CD4-positive, alpha-beta T cell treated with Interleukin-17A for 4 hours (primary cell): Measurements from ENCODE around the gene SSX2IP.
"Not testable (repeated sequence)": the region's sequence is repeated elsewhere in the genome, so short reads cannot be mapped to it uniquely, and the experiment has no call there.

Experiments
- DNase-seq: peaks from one replicate; pipeline ENCODE4 v3.0.0-alpha.2; 2020; ENCODE audit warnings: mixed read lengths

The SSX2IP gene, protein sequence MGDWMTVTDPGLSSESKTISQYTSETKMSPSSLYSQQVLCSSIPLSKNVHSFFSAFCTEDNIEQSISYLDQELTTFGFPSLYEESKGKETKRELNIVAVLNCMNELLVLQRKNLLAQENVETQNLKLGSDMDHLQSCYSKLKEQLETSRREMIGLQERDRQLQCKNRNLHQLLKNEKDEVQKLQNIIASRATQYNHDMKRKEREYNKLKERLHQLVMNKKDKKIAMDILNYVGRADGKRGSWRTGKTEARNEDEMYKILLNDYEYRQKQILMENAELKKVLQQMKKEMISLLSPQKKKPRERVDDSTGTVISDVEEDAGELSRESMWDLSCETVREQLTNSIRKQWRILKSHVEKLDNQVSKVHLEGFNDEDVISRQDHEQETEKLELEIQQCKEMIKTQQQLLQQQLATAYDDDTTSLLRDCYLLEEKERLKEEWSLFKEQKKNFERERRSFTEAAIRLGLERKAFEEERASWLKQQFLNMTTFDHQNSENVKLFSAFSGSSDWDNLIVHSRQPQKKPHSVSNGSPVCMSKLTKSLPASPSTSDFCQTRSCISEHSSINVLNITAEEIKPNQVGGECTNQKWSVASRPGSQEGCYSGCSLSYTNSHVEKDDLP

DNA sequence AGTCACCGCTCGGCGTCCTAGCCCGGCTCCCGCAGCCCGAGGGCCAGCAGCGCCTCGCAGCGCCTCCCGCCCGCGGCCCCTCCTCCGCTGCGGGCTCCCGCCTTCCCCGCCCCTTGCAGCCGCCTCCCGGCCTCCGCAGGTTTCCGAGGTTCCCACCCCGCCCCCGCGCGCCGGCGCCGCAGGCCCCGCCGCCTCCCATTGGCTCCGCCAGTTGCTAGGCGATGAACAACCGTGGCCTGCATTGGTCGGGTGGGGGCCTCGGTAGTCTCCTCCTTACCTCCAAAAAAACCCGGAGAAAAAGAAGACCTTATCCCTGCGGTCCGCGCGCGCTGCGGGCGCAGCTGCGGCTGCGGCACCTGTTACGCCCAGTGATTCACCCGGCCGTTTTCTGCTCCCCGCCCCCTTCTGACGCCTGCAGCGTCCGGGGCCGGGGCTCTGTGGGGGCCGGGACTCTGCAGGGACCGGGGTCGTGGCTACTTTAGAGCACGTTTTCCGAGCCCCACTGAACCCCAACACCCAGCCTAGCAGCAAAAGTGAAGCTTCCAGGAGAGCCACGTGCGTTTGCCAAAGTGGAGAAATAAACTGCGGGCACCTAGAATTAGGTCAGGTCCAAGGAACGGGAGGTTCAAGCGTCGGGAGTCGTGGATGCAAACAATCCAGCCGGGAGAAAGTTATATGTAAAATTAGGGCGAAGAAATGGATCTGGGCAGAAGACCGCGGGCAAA lies at the start of gene SSX2IP:
Gene SSX2IP, minus strand, starts transcription at position 65 of the 725 bp plus-strand sequence. CDS start 19,242 bp downstream, outside the sequence.
- DNase-seq = peak; percentile 99

DNA sequence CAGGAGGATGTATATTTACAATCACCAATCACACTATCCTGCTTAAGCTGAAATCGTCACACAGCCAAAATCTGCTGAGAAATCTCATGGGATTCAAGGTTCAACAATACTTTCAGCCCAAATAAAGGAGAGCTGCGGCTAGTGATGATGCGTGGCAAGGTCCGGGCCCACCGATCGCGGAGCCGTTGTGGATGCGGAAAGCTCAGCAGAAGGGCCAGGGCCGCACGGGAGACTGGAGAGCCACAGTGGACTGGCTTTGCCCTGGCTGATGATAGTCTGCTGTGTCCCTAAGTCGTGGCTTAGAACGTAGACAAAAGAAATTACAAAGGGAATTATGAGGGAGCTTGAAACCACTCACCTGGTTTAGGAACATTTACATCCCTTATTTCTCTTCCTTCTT lies 48.0 kb upstream of the SSX2IP start:
- no peak for DNase-seq

DNA sequence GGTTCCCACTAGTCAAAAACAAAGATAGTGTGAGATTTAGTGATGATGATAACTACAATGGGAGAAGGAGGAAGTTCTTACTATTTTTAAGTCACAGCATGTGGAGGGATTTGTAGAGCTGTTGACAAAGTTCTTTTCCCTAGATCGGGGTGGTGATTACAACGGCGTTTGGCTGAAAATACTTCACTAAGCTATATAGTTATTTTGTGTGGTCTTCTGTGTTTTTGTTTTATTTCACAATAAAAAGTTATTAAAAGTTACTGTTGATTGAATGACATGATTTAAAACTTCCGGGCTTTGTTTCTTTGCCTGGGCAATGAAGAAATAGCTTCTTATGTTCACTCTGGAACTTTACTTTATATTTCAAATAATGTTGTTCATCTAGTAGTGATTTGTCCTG lies 47.3 kb upstream of the SSX2IP start:
- no peak for DNase-seq

DNA sequence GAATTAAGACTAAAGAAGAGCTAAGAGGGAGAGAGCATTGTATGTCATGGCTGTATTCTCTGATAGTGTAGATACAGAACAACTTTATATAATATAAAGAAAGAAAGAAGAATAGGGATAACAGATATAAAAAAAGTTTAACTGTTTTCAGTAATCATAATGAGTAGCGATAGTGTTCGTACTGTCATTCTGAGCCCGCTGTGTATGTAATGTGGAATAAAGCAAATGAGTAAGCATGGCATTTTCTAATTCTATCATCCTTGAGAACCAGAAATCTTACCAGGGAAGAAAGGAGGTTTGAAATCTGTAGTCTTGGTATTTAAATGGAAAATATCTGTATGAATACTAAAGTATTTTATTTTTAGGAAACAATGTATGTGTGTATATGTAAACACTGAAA lies 46.7 kb upstream of the SSX2IP start:
- DNase-seq = no peak

DNA sequence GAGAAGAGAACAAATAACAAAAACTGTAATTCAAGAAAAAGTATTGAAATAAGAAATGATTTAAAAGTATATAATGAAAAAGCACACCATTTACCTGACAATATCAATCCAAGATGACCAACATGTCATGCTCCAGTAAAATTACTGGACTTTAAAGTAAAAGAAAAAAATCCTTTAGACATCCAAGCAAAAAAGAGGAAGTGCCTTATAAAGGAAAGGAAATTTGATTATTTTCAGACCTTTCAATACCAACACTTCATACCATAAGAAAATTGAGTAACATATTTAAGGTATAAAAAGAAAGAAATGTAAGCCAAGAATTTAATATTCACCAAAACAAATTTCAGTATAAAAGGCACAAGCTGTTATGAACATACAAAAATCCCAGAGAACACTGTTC lies 46.2 kb upstream of the SSX2IP start:
- no peak for DNase-seq

DNA sequence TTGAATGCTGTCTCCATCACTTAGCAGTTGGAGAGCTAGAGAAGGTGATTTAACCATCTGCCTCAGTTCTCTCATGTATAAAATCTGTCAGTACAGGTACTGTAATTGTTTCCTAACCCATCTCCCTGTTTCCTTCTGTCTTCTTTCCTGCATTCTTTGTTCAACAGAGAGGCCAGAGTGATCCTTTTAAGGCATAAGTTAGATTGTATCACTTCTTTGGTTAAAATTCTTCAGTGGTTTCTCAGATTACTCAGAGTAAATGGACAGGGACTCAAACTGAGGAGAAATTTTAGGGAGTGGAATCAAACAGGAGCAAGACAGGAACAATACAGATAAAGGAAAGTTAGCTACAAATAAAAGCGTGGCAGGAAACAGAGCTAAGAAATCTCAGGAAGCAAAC lies 45.2 kb upstream of the SSX2IP start:
- no peak for DNase-seq

DNA sequence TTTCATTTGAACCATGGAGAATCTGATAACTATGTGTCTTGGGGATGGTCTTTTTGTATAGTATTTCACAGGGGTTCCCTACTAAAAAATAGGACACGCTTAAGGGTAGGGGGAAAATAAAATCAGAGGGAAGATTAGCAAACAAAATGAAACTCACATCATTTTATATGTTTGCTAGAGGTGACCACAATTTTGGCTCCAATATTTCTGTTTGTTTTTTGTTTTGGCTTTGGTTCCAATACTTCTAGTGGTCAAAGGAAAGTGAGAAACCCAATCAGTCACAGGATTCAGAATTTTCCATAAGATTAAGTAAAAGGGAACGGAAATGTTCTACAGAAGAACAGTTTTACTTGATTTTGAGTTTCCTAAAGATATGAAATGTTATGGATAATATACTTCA lies 42.3 kb upstream of the SSX2IP start:
- no peak for DNase-seq

DNA sequence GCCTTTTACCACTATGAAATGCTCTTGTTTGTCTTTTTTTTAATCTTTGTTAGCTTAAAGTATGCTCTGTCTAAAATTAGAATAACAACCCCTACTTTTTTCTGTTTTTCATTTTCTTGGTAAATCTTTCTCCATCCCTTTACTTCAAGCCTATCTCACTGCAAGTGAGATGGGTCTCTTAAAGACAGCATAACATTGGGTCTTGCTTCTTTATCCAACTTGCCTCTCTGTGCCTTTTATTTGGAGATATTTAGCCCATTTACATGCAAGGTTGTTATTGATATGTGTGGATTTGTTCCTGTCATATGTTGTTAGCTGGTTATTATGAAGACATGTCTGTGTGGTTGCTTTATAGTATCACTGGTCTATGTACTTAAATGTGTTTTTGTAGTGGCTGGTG lies 41.3 kb upstream of the SSX2IP start:
- no peak for DNase-seq

DNA sequence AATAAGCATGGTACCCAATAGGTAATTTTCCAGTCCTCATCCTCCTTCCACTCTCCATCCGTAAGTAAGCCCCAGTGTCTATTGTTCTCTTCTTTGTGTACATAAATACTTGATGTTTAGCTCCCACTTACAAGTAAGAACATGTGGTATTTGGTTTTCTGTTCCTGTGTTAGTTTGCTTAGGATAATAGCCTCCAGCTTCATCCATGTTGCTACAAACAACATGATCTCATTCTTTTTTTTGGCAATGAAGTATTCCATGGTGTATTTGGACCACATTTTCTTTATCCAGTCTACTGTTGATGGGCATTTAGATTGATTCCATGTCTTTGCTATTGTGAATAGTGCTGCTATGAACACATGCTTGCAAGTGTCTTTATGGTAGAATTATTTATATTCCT lies 37.5 kb upstream of the SSX2IP start:
- not testable (repeated sequence) for DNase-seq

DNA sequence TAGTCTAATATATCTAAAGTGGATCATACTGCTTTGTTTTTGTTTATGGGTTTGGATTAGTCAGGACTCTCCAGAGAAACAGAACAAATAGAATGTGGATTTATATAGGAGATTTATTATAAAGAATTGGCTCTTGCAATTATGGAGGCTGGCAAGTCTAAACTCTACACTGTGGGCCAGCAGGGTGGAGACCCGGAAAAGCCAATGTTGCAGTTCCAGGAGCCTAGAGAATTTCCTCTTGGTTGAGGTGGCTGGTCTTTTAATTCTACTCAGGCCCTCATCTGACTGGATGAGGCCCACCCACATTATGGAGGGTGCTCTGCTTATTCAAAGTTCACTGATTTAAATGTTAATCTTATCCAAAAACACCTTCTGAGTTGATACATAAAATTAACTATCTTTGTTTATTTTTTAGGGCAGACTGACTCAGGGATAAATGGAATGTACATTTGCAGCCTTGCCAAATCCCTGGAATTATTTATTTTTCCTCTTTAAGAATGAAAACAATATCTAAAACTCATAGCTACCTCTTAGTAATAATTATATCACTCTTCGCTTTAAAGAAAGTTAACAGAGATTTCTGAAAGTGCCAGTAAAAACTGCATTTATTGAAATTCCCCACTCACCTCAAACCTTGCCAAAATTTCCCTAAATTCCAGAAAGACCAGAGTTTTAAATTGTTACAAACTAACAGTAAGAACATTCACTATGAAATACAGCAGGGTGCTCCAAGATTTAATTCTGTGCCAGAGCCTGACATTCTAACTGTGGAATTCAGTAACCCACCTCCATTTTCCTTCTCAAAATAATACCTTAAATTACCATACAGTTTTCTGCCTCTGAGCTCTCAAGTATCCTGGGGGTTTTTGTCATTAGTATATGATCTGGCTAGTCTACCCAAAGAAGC lies 36.6 kb upstream of the SSX2IP start:
- no peak for DNase-seq

DNA sequence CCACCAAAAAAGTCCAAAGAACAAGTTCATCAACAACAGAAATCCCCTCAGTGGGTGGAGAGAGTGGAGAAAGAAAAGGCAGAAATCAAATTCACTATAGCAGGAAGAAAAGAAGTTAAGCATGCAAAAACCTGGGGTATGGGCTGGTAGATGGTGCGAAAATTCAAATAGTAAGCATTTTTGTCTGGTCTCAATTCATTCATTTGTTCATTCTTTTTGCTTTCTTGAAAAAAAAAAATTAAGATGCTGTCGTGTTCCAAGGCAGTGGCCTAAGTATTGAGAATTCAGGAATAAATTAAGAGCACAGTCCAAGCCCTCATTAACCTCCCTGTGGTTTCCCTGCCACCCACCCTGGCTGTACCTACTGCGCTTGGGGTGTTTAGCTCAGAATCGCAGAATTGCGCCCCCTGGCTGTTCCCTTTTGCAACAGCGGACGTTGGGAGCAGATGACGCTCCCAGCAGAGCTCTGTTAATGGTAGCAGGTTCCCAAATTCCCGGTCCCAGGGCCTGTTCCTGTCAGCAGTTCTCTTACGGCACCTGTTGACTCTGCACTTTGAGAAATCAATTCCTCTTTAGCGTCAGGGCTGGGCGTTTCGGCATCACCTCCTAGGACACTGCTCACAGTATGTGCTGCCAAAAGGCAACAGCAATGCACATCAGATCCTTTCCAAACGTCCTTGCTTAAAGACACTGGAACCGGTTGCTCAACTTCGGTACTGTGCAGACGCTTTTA lies 34.0 kb upstream of the SSX2IP start:
- peak; percentile 70 for DNase-seq

DNA sequence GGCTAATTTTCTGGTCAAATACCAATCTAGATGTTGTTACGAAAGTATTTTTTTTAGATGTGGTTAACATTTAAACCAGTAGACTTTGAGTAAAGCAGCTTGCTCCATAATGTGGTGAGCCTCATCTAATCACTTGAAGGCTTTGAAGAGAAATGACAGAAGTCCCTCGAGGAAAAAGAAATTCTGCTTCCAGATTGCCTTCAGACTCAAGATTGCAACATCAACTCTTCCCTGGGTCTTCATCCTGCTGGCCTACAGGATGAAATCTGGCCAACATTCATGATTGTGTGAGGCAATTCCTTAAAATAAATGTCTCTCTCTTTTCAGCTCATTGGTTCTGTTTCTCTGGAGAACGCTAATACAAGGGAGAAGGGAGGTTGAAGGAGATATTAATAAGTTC lies 32.5 kb upstream of the SSX2IP start:
- DNase-seq = no peak

DNA sequence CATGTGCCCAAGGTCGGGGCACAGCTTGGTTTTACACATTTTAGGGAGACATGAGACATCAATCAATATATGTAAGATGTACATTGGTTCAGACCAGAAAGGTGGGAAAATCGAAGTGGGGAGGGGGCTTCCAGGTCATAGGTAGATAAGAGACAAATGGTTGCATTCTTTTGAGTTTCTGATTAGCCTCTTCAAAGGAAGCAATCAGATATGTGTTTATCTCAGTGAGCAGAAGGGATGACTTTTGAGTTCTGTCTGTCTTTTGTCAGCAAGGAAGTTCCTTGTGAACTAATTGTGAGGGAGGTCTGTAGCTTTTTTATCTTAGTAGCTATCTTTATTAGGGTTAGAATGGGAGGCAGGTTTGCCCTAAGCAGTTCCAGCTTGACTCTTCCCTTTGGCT lies 31.6 kb upstream of the SSX2IP start:
- DNase-seq = not testable (repeated sequence)

DNA sequence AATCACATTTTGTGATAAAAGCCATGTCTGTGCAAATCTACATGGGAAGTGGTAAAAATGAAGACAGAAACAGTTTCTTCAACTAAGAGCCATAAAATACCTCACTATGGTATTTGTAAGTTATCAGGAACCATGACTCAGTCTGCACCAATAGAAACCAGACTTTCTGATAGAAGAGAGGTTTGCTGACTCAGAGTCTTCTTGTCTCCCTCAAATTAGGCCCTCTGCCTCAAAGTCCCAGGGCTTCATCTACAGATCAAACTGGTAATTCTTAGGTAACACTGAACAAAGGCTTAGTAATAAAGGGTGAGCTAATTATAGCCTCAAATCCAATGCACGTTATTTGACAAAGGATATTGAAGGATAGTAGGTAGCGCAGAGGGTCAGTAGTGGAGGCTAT lies 30.9 kb upstream of the SSX2IP start:
- DNase-seq = no peak

DNA sequence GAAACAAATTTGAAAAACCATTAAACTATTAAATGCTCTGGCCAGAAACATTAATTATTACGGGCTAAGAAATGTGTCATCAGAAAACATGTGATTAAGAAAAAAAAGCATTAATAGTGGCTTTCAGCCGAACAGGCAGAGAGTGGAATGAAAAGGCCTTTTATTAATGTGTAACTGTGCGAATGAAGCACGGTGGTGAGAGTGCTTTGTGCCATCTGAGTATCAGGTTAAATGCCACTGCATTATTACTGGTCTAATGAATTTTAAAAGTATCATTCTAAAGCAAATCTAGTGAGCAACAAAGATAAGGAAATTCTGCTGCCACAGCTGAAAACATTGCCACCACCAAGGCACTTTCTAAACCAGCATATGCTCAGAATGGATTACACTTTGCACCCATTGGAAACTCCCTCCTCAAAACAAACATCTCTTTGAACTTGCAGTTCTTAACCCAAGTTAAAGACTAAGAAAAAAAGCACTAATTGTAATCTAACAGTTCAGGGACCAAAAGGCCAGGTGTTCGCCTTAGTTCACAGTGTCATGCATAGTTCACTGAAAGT lies 30.0 kb upstream of the SSX2IP start:
- DNase-seq = no peak

DNA sequence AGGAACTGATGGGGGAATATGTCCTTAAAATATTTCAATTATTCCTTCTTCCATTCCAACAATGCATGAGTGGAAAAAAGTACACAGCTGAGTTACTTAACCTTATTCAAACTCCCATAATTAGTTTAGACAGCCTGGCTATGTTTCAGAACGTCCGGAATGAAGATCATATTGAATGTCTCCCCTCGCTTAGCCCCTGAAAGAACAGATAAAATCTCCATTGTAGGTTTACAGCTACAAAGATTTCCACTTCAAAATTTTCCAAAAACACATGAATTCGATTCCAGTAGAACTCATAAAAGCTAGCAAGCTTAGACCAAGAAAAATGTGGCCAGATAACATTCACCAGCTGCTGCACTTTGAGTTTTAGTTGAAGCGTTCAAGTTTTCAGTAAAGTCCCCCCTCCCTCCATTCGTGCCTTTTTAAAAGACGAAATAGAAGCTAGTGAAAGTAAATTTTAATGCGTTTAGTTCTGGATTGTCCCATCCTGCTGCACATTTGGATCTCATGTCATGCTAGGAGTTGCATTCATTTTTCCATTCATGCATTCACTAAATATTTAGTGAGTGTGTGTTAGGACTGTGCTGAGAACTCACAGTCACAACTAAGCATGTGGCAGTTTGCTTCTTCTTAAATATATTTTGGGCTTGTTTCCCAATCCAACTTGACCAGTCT lies 29.4 kb upstream of the SSX2IP start:
- DNase-seq = no peak

DNA sequence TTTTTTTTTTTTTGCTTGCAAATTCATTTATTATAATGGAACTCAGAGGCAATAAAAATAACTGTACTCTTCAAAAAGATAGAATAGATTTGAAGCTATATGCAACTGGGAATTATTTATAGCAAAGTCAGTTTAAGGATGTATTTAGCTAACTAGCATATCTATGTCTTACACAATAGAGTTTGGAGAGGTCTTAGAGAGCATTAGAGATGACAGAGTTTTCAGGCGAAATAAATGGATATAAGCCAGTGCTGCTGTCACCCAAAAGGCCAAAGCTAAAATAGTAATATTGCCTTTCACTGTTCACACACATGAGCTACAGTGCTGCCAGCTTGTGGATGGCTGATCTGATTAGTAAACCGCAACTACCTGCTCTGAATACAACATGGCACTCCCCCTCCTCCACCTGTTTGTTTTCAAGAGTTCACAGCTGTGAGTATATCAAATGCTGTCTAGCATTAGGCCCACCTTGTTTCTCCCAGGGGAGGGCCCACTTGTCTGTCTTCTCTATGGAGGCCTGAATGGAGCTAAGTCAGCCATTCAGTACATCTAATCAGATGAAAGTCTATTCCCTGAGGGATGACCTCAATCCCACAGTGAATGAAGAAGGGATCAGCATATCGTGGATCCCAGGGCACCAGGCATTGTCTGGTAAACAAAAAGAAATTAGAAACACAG lies 25.2 kb upstream of the SSX2IP start:
- DNase-seq = no peak

DNA sequence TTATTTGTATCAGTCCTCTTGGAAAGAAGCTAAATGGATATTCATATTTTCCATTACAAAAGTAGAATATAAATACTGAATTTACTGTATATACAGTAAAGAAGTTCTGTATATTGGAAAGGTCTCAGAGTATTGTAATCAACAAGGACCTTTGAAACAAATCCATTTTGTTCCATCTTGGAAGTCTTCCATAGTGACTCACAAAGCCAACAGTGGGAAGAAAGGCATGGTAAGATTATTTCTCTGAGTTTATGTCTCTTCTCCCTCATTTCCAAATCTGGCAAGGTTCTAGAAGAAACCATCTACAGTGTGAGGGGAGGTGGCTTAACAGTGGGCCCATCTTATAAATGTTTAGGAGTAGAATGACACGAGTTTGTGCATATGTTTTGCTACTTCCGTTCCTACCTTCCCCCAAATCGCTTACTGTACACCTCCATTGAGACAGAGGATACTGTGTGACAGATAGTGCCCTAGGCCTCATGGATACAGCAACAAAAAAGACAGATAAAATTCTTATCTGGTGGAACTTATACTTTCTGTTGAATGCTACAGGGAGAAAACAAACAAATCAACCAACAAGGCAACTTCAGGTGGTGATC lies 22.1 kb upstream of the SSX2IP start:
- no peak for DNase-seq

DNA sequence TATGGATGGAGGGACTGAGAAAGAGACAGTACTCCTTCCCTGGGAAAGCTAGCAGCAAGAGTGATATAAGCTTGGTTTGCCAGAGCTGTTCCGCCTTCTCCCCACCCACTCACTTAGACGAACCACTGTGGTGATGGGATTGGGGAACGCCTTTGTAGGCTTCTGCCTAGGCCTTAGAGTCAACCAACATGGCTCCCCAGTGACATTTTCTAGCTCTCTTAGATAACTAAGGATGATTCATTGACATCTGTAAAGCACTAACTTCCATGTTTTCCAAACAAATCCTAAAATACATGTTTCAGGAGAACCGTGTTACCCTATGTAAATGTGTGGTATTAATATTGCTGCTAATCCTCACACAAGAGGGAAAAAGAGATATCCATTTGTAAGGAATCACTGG lies 21.6 kb upstream of the SSX2IP start:
- no peak for DNase-seq

DNA sequence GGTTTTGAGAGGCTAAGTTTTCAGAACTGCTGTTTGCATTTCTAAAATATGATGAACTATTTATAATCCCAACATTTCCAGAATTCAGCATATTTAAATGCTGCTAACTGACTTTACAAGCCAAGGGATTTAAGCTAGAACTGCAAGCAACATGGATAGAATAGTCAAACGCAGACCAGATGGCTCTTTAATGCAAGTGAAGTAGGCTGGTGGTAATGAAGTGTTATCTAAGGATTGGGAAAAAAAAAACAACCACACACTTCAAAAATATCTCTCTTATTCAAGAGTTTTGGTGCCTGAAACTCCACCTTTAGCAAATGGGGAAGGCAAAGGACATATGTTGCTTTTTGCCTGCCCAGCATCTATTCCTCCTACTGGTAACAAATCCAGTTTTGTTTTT lies 20.9 kb upstream of the SSX2IP start:
- DNase-seq = no peak
